PC-3 (cell line): ENCODE measurements around the gene BRME1. TPM values are rescaled to one million over a fixed set of nuclear protein-coding genes. Genes with fewer than 3 reads are reported as not detected.
"Not testable (repeated sequence)": the region's sequence is repeated elsewhere in the genome, so short reads cannot be mapped to it uniquely, and the experiment has no call there.

Source experiments
- ATAC-seq: fragments of 200-7000 bp; cut with Tn5 transposase; 2 replicates; pipeline ENCODE4 v1.9.1; 2020; ENCODE audit warnings: mild to moderate bottlenecking, moderate library complexity
- BruUV-seq: library from RNA; stranded (reverse); fragments of 400-500 nt; replicated peaks from 2 replicates; lab custom pipeline; 2021; lab: Mats Ljungman, UMichigan
- CTCF ChIA-PET: fragments of 300-600 bp; sonication (Branson Sonifier 250); formaldehyde crosslinking; loops from one replicate; lab custom pipeline; 2022; ENCODE audit warnings: antibody characterized with exemption; lab: Charles Lee
- POLR2A ChIA-PET: fragments of 300-600 bp; sonication (Branson Sonifier 250); formaldehyde crosslinking; loops from one replicate; lab custom pipeline; 2022; ENCODE audit warnings: antibody characterized with exemption; ENCODE audit not compliant: unreplicated experiment; lab: Charles Lee
- DNase-seq: peaks from one replicate; pipeline ENCODE4 v3.0.0-alpha.2; 2015
- H2AFZ ChIP-seq: fragments of 300-600 bp; sonication (generic); 2 replicates; pipeline ENCODE4 v1.6.0; 2016; ENCODE audit warnings: antibody characterized with exemption, low read length
- H3F3A ChIP-seq: fragments of 300-600 bp; sonication (generic); one replicate; pipeline ENCODE4 v1.6.0; 2017; ENCODE audit warnings: antibody characterized with exemption, low read length, control low read depth, mild to moderate bottlenecking; ENCODE audit not compliant: unreplicated experiment
- H3K27ac ChIP-seq: fragments of 300-600 bp; sonication (generic); 2 replicates; pipeline ENCODE4 v1.5.1; 2016; ENCODE audit warnings: mild to moderate bottlenecking, low read length
- H3K27me3 ChIP-seq: fragments of 300-600 bp; sonication (generic); 2 replicates; pipeline ENCODE4 v1.6.1; 2016; ENCODE audit warnings: low read length, mixed read lengths
- H3K36me3 ChIP-seq: fragments of 300-600 bp; sonication (generic); 2 replicates; pipeline ENCODE4 v1.6.1; 2016; ENCODE audit warnings: low read depth, mixed run types, low read length, mixed read lengths
- H3K4me1 ChIP-seq: fragments of 300-600 bp; sonication (generic); 2 replicates; pipeline ENCODE4 v1.5.1; 2016; ENCODE audit warnings: low read length; ENCODE audit not compliant: insufficient read depth
- H3K4me2 ChIP-seq: fragments of 300-600 bp; sonication (generic); 2 replicates; pipeline ENCODE4 v1.6.0; 2016; ENCODE audit warnings: low read length
- H3K4me3 ChIP-seq: fragments of 300-600 bp; sonication (generic); 2 replicates; pipeline ENCODE4 v1.5.1; 2016; ENCODE audit warnings: mild to moderate bottlenecking, low read length, mixed read lengths
- H3K79me2 ChIP-seq: fragments of 300-600 bp; sonication (generic); 2 replicates; pipeline ENCODE4 v1.6.1; 2017; ENCODE audit warnings: low read length, mixed read lengths
- H3K9ac ChIP-seq: fragments of 300-600 bp; sonication (generic); 2 replicates; pipeline ENCODE4 v1.6.0; 2016; ENCODE audit warnings: mild to moderate bottlenecking, low read length
- H3K9me2 ChIP-seq: fragments of 300-600 bp; sonication (generic); replicated peaks from 2 replicates; pipeline ENCODE4 v1.6.1; 2016; ENCODE audit warnings: mixed run types, low read length, mixed read lengths
- H3K9me3 ChIP-seq: fragments of 300-600 bp; sonication (generic); 2 replicates; pipeline ENCODE4 v1.6.1; 2016; ENCODE audit warnings: low read length, mixed read lengths
- H4K20me1 ChIP-seq: fragments of 300-600 bp; sonication (generic); 2 replicates; pipeline ENCODE4 v1.6.1; 2016; ENCODE audit warnings: low read length, mixed read lengths
- EZH2 ChIP-seq: fragments of 300-600 bp; sonication (generic); IDR thresholded peaks from one replicate; pipeline ENCODE4 v1.6.1; 2017; ENCODE audit warnings: antibody characterized with exemption, mild to moderate bottlenecking, low read length; ENCODE audit not compliant: unreplicated experiment
- EZH2phosphoT487 ChIP-seq: fragments of 300-600 bp; sonication (generic); IDR thresholded peaks from 2 replicates; pipeline ENCODE4 v1.6.1; 2018; ENCODE audit warnings: mild to moderate bottlenecking, antibody characterized with exemption, low read length, borderline replicate concordance
- intact Hi-C: fragments of 100-400 bp; cut with micrococcal nuclease; formaldehyde crosslinking; loops from 2 replicates; pipeline ENCODE4 v1.9.0; 2023
- total RNA-seq: library from RNA; depleted of rRNA; stranded (reverse); fragments of >200 nt; gene quantifications from 2 replicates; pipeline ENCODE4 v1.2.3, GENCODE V29; 2014
- TF ChIP-seq, protein P1 (sequence below): fragments of 300-600 bp; sonication (generic); conservative IDR thresholded peaks from 2 replicates; pipeline ENCODE4 v1.5.1; 2017; ENCODE audit warnings: antibody characterized with exemption, low read depth, mild to moderate bottlenecking, low read length

Gene BRME1
- total RNA-seq, 1 experiment from 2014 or later, result 6.0 TPM

DNA sequence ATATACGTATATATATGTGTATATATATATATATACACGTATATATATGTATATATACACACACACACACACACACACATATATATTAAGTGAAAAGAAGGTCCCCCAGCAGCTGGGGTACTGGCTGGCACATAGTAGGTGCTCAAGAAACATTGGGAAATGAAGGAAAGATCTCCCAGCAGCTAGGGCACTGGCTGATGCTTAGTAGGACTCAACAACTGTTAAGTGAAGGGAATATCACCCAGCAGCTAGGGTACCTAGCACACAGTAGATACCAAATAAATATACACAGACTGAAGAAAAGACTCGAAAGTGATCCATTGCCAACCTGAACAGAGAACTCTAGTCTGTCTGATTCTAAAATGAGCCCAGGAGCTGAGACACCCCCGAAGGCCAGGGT is 20.1 kb upstream of the BRME1 start:
- Histone ChIP-seq H3K27me3 (no peaks in the 10 kb centered on the region), H4K20me1 (no peaks in the 10 kb centered on the region), H3K27ac (no peak overlapping the region), H3K9ac (no peak overlapping the region), H3K9me2 (no peaks in the 10 kb centered on the region), H2AFZ (no peak overlapping the region), H3K9me3 (no peaks in the 10 kb centered on the region), H3K36me3 (peaks cover 32% of the 10 kb centered on the region), H3K4me1 (no peaks in the 10 kb centered on the region), H3K4me2 (no peak overlapping the region), H3K79me2 (no peaks in the 10 kb centered on the region), H3F3A (no peaks in the 10 kb centered on the region), H3K4me3 (no peak overlapping the region)
- no peak for ATAC-seq
- CTCF ChIA-PET, result interaction anchor here (0.5 kb wide), 1 partner anchor 104 kb away, joined by 3 read pairs; no protein-coding TSS in a partner anchor
- no TSS peak for BruUV-seq
- no peak for DNase-seq
- intact Hi-C loops, result no loop called here
- POLR2A ChIA-PET, result no interaction called here
- TF ChIP-seq EZH2phosphoT487 (no peak), EZH2 (no peak)
- TF ChIP-seq, protein P1, sequence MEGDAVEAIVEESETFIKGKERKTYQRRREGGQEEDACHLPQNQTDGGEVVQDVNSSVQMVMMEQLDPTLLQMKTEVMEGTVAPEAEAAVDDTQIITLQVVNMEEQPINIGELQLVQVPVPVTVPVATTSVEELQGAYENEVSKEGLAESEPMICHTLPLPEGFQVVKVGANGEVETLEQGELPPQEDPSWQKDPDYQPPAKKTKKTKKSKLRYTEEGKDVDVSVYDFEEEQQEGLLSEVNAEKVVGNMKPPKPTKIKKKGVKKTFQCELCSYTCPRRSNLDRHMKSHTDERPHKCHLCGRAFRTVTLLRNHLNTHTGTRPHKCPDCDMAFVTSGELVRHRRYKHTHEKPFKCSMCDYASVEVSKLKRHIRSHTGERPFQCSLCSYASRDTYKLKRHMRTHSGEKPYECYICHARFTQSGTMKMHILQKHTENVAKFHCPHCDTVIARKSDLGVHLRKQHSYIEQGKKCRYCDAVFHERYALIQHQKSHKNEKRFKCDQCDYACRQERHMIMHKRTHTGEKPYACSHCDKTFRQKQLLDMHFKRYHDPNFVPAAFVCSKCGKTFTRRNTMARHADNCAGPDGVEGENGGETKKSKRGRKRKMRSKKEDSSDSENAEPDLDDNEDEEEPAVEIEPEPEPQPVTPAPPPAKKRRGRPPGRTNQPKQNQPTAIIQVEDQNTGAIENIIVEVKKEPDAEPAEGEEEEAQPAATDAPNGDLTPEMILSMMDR, result no peak

DNA sequence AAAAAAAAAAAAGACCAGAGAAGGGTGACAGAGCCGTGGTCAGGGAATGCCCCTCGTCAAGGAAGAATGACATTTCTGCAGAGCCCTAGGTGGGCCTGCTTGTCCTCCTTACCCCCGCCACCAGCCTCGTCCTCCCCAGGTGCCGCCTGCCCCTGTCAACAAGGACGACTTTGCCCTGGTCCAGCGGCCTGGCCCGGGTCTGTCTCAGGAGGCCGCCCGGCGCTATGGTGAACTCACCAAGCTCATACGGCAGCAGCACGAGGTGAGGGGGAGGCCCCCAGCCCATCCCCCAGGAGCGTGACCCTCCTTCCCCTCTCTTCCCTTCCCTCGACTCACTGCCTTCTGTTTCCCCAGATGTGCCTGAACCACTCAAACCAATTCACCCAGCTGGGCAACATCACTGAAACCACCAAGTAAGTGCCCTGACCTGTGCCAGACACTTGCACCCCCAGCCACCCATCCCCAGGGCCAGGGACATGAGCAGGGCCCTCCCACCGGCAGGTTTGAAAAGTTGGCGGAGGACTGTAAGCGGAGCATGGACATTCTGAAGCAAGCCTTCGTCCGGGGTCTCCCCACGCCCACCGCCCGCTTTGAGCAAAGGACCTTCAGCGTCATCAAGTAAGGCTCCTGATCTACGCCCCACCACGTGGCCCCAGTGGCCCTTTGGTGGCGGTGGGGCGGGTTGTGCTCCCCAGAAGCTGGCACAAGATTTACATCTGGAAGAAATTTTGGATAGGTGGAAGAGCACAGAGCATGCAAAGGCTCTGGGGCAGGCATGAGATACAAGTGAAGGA is 17.5 kb upstream of the BRME1 start:
- TF ChIP-seq, protein P1, result no peak
- TF ChIP-seq EZH2phosphoT487, result no peak
- no peak for TF ChIP-seq EZH2
- Histone ChIP-seq H3K9ac (no peak overlapping the region), H3K36me3 (peaks cover 55% of the 10 kb centered on the region), H3K9me3 (no peaks in the 10 kb centered on the region), H3F3A (no peaks in the 10 kb centered on the region), H3K4me2 (no peak overlapping the region), H3K79me2 (no peaks in the 10 kb centered on the region), H3K9me2 (no peaks in the 10 kb centered on the region), H3K27me3 (no peaks in the 10 kb centered on the region), H2AFZ (no peak overlapping the region), H3K4me3 (no peak overlapping the region), H4K20me1 (no peaks in the 10 kb centered on the region), H3K27ac (no peak overlapping the region), H3K4me1 (no peaks in the 10 kb centered on the region)
- BruUV-seq, result no TSS peak
- intact Hi-C loops, result no loop called here
- CTCF ChIA-PET, result no interaction called here
- DNase-seq, result no peak
- POLR2A ChIA-PET, result no interaction called here
- ATAC-seq, result no peak

DNA sequence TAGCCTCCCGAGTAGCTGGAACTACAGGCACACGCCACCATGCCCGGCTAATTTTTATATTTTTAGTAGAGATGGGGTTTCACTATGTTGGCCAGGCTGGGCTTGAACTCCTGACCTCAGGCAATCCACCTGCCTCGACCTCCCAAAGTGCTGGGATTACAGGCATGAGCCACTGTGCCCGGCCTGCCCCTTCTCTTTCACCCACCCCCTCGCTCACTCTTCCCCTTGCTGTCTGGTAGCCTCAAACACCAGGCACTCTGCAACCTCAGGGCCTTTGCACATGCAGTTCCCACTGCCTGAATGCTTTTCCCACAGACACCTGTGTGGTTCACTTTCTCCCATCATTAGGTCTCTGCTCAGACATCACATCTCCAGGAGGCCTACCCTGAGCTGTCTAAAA is 16.2 kb upstream of the BRME1 start:
- H2AFZ ChIP-seq, H3K9ac ChIP-seq, CTCF ChIA-PET, POLR2A ChIA-PET, H3F3A ChIP-seq, intact Hi-C loops, H3K27ac ChIP-seq, H3K79me2 ChIP-seq, H3K9me2 ChIP-seq, H3K4me1 ChIP-seq, H4K20me1 ChIP-seq, H3K4me2 ChIP-seq, DNase-seq, H3K27me3 ChIP-seq, H3K9me3 ChIP-seq, BruUV-seq, ATAC-seq, H3K4me3 ChIP-seq: not testable (repeated sequence)
- peaks cover 58% of the 10 kb centered on the region for H3K36me3 ChIP-seq
